Activated CD8-positive, alpha-beta T cell treated with anti-CD3 and anti-CD28 coated beads for 36 hours (primary cell): ENCODE data around the gene IFNE. TPM values are rescaled to one million over a fixed set of nuclear protein-coding genes. Genes with fewer than 3 reads are reported as not detected.
A peak's percentile ranks its signal among the peaks of the same experiment; 100 is the strongest.
"Not testable (repeated sequence)": the region's sequence is repeated elsewhere in the genome, so short reads cannot be mapped to it uniquely, and the experiment has no call there.

Experiments used
- ATAC-seq: fragments of 200-7000 bp; cut with Tn5 transposase; one replicate; pipeline ENCODE4 v1.10.0; 2021; ENCODE audit warnings: mild to moderate bottlenecking, moderate library complexity
- CTCF ChIA-PET: fragments of 350-600 bp; sonication (Branson Sonifier 250); formaldehyde crosslinking; loops from one replicate; lab custom pipeline; 2021; ENCODE audit warnings: antibody characterized with exemption; lab: Charles Lee
- POLR2A ChIA-PET: fragments of 350-600 bp; sonication (Branson Sonifier 250); formaldehyde crosslinking; loops from one replicate; lab custom pipeline; 2021; ENCODE audit warnings: antibody characterized with exemption; lab: Charles Lee
- DNase-seq: peaks from one replicate; pipeline ENCODE4 v3.0.0-alpha.2; 2020
- H3K27ac Mint-ChIP-seq: one replicate; pipeline ENCODE4 v1.8.0; 2021; ENCODE audit warnings: mild to moderate bottlenecking, mixed read lengths
- H3K27me3 Mint-ChIP-seq: one replicate; pipeline ENCODE4 v1.8.0; 2021; ENCODE audit warnings: mixed read lengths
- H3K36me3 Mint-ChIP-seq: one replicate; pipeline ENCODE4 v1.8.0; 2021; ENCODE audit warnings: low read depth, mixed read lengths
- H3K4me1 Mint-ChIP-seq: one replicate; pipeline ENCODE4 v1.8.0; 2021; ENCODE audit warnings: low read depth, mixed read lengths
- H3K4me3 Mint-ChIP-seq: one replicate; pipeline ENCODE4 v1.8.0; 2021; ENCODE audit warnings: mild to moderate bottlenecking, moderate library complexity, mixed read lengths
- H3K9me3 Mint-ChIP-seq: one replicate; pipeline ENCODE4 v1.8.0; 2021; ENCODE audit warnings: mixed read lengths
- CTCF ChIP-seq: fragments of 200-600 bp; IDR thresholded peaks from one replicate; pipeline ENCODE4 v1.8.0; 2022; ENCODE audit warnings: antibody characterized with exemption, mild to moderate bottlenecking
- intact Hi-C: fragments of 100-400 bp; cut with micrococcal nuclease; formaldehyde crosslinking; loops from one replicate; pipeline ENCODE4 v1.10.0; 2022
- total RNA-seq, 2 experiments: library from RNA; stranded (reverse); gene quantifications; one replicate each; pipeline ENCODE4 v1.2.3, GENCODE V29; 2021

The IFNE gene
- total RNA-seq, 2 experiments from 2014 or later = not detected

GRCh38 chr9:21443849-21444625, 38.1 kb downstream of the IFNE start:
- intact Hi-C loops = loop anchor here (10.0 kb wide), 1 partner anchor 209 kb away; no protein-coding TSS in a partner anchor
- Mint-ChIP-seq H3K4me1 (peaks cover 13% of the 10 kb centered on the region), H3K4me3 (peak overlapping the region; percentile 0), H3K27me3 (no peaks in the 10 kb centered on the region), H3K9me3 (no peaks in the 10 kb centered on the region), H3K27ac (no peak overlapping the region), H3K36me3 (no peaks in the 10 kb centered on the region)
- ATAC-seq (peak; percentile 74), DNase-seq (peak; percentile 11)
- TF ChIP-seq CTCF = no peak
- ChIA-PET POLR2A (no interaction called here), CTCF (interaction anchor here (0.6 to 3.7 kb wide), 8 partner anchors 10 to 369 kb away, joined by 3 to 12 read pairs (median 6); no protein-coding TSS in a partner anchor)

- Mint-ChIP-seq H3K4me3 (no peak within 1 kb of the TSS), H3K4me1 (peaks cover 13% of the 10 kb centered on the region), H3K27ac (no peak within 1 kb of the TSS), H3K27me3 (no peaks in the 10 kb centered on the region), H3K36me3 (no peaks in the 10 kb centered on the region), H3K9me3 (no peaks in the 10 kb centered on the region)
- ChIA-PET POLR2A (no interaction called here), CTCF (interaction anchor here (1.0 kb wide), 1 partner anchor 114 kb away, joined by 4 read pairs; no protein-coding TSS in a partner anchor)
- ATAC-seq (no peak), DNase-seq (no peak)
- intact Hi-C loops = loop anchor here (10.0 kb wide), 1 partner anchor 205 kb away; no protein-coding TSS in a partner anchor
- no peak for TF ChIP-seq CTCF
Measured at GRCh38 chr9:21440139-21440538, 42.0 kb downstream of the IFNE start, which contains the start of gene IFNA1. Gene IFNA1, plus strand, starts transcription at chr9:21440439. Its CDS starts 69 bp downstream, at chr9:21440508.

GRCh38 chr9:21435015-21435383, 47.1 kb downstream of the IFNE start:
- DNase-seq, H3K36me3 Mint-ChIP-seq, H3K4me3 Mint-ChIP-seq, ATAC-seq, POLR2A ChIA-PET, H3K4me1 Mint-ChIP-seq, H3K27ac Mint-ChIP-seq, H3K9me3 Mint-ChIP-seq: not testable (repeated sequence)
- intact Hi-C loops = loop anchor here (10.0 kb wide), 1 partner anchor 350 kb away; no protein-coding TSS in a partner anchor
- CTCF ChIA-PET = interaction anchor here (0.7 to 3.7 kb wide), 52 partner anchors 8 to 361 kb away, joined by 3 to 21 read pairs (median 5); partner anchors contain the start of genes IFNA8 and KLHL9
- peaks cover 15% of the 10 kb centered on the region for H3K27me3 Mint-ChIP-seq

GRCh38 chr9:21434202-21435014, 47.7 kb downstream of the IFNE start:
- no peak overlapping the region for H3K4me3 Mint-ChIP-seq
- no peaks in the 10 kb centered on the region for H3K9me3 Mint-ChIP-seq
- TF ChIP-seq CTCF = peak; percentile 40
- POLR2A ChIA-PET = interaction anchor here (0.6 to 0.7 kb wide), 2 partner anchors 46 to 108 kb away, joined by 3 read pairs; no protein-coding TSS in a partner anchor
- peaks cover 15% of the 10 kb centered on the region for H3K27me3 Mint-ChIP-seq
- DNase-seq (peak; percentile 76), ATAC-seq (no peak)
- H3K27ac Mint-ChIP-seq = no peak overlapping the region
- H3K36me3 Mint-ChIP-seq = no peaks in the 10 kb centered on the region
- intact Hi-C loops = loop anchor here (10.0 kb wide), 1 partner anchor 350 kb away; no protein-coding TSS in a partner anchor
- CTCF ChIA-PET = interaction anchor here (0.6 to 3.7 kb wide), 59 partner anchors 8 to 362 kb away, joined by 3 to 21 read pairs (median 4); partner anchors contain the start of genes IFNA8 and KLHL9
- H3K4me1 Mint-ChIP-seq = no peaks in the 10 kb centered on the region
